Dedifferentiated amniotic fluid mesenchymal stem cell (primary cell): ENCODE measurements around the gene TMEFF1.

Experiments
- DNase-seq: peaks from one replicate; pipeline ENCODE4 v3.0.0-alpha.2; 2016; ENCODE audit errors: extremely low spot score

TMEFF1 gene

GRCh38 chr9:100602342-100602801 is 129.4 kb downstream of the TMEFF1 start:
- peak; percentile 56 for DNase-seq

- DNase-seq = no peak
These were observed 132.5 kb downstream of the TMEFF1 start for GRCh38 chr9:100605405-100605804.

GRCh38 chr9:100619194-100619593 is 146.2 kb downstream of the TMEFF1 start:
- no peak for DNase-seq

- no peak for DNase-seq
These were observed 146.7 kb downstream of the TMEFF1 start for GRCh38 chr9:100619665-100620064.

GRCh38 chr9:100623969-100624368 is 151.0 kb downstream of the TMEFF1 start:
- no peak for DNase-seq

GRCh38 chr9:100626949-100627348 is 154.0 kb downstream of the TMEFF1 start:
- DNase-seq = no peak
